Caco-2 (cell line): ENCODE measurements around the gene DSCAML1. TPM values are rescaled to one million over a fixed set of nuclear protein-coding genes. Genes with fewer than 3 reads are reported as not detected.
A peak's percentile ranks its signal among the peaks of the same experiment; 100 is the strongest.

Experiments used
- BruUV-seq: library from RNA; stranded (reverse); fragments of 400-500 nt; replicated peaks from 2 replicates; lab custom pipeline; 2021; lab: Mats Ljungman, UMichigan
- CTCF ChIA-PET: fragments of 300-600 bp; sonication (Branson Sonifier 250); formaldehyde crosslinking; loops from one replicate; lab custom pipeline; 2022; ENCODE audit warnings: antibody characterized with exemption; lab: Charles Lee
- POLR2A ChIA-PET: fragments of 300-600 bp; sonication (Branson Sonifier 250); formaldehyde crosslinking; loops from one replicate; lab custom pipeline; 2022; ENCODE audit warnings: antibody characterized with exemption; lab: Charles Lee
- DNase-seq, 2 experiments: peaks; one replicate each; pipeline versions ENCODE4 v3.0.0 to v3.0.0-alpha.2; 2020 to 2022
- H3K27me3 ChIP-seq: replicated peaks from 2 replicates; pipeline ENCODE4 v1.6.0; 2011; ENCODE audit warnings: low read length; ENCODE audit not compliant: control insufficient read depth, insufficient read depth
- H3K36me3 ChIP-seq: 2 replicates; pipeline ENCODE4 v1.5.1; 2011; ENCODE audit warnings: low read length; ENCODE audit not compliant: control insufficient read depth, insufficient read depth
- H3K4me1 ChIP-seq: fragments of 250-450 bp; sonication (Bioruptor Pico); 2 replicates; pipeline ENCODE4 v1.5.1; 2020; ENCODE audit warnings: mild to moderate bottlenecking
- H3K4me3 ChIP-seq: 2 replicates; pipeline ENCODE4 v1.5.1; 2011; ENCODE audit warnings: low read depth, mild to moderate bottlenecking, control low read depth, low read length
- H3K9me3 ChIP-seq: fragments of 250-450 bp; sonication (Bioruptor Pico); 2 replicates; pipeline ENCODE4 v1.5.1; 2020; ENCODE audit warnings: mild to moderate bottlenecking, moderate library complexity
- H3K27ac Mint-ChIP-seq: one replicate; pipeline ENCODE4 v1.8.0; 2022; ENCODE audit warnings: mixed read lengths; ENCODE audit not compliant: unreplicated experiment
- H3K27me3 Mint-ChIP-seq: one replicate; pipeline ENCODE4 v1.8.0; 2022; ENCODE audit warnings: mixed read lengths; ENCODE audit not compliant: insufficient read depth, unreplicated experiment
- H3K36me3 Mint-ChIP-seq: one replicate; pipeline ENCODE4 v1.8.0; 2022; ENCODE audit warnings: mild to moderate bottlenecking, mixed read lengths; ENCODE audit not compliant: insufficient read depth, unreplicated experiment
- H3K4me1 Mint-ChIP-seq: one replicate; pipeline ENCODE4 v1.8.0; 2022; ENCODE audit warnings: low read depth, mixed read lengths; ENCODE audit not compliant: unreplicated experiment
- H3K4me3 Mint-ChIP-seq: one replicate; pipeline ENCODE4 v1.8.0; 2022; ENCODE audit warnings: mild to moderate bottlenecking, moderate library complexity, mixed read lengths; ENCODE audit not compliant: unreplicated experiment
- H3K9me3 Mint-ChIP-seq: one replicate; pipeline ENCODE4 v1.8.0; 2022; ENCODE audit warnings: mixed read lengths; ENCODE audit not compliant: unreplicated experiment
- intact Hi-C: fragments of 100-400 bp; cut with micrococcal nuclease; formaldehyde crosslinking; loops from one replicate; pipeline ENCODE4 v1.10.0; 2022; ENCODE audit not compliant: unreplicated experiment
- total RNA-seq: library from RNA; stranded (reverse); gene quantifications from 2 replicates; pipeline ENCODE4 v1.2.3, GENCODE V29; 2022
- TF ChIP-seq, protein P1 (sequence below), 2 experiments: fragments of 200-600 bp in 1 of 2; IDR thresholded peaks; 1 replicate in 1 of 2; 2 replicates in 1 of 2; pipeline versions ENCODE4 v1.5.1 to v1.8.0; 2011 to 2022; ENCODE audit warnings: antibody characterized with exemption in 1 of 2, control low read depth in 1 of 2, inconsistent platforms in 1 of 2, low read depth in 1 of 2, low read length in 1 of 2, mild to moderate bottlenecking in 1 of 2, moderate library complexity in 1 of 2; ENCODE audit not compliant: insufficient read depth in 1 of 2, severe bottlenecking in 1 of 2, unreplicated experiment in 1 of 2

Gene DSCAML1
- total RNA-seq, 1 experiment from 2014 or later: not detected

DNA sequence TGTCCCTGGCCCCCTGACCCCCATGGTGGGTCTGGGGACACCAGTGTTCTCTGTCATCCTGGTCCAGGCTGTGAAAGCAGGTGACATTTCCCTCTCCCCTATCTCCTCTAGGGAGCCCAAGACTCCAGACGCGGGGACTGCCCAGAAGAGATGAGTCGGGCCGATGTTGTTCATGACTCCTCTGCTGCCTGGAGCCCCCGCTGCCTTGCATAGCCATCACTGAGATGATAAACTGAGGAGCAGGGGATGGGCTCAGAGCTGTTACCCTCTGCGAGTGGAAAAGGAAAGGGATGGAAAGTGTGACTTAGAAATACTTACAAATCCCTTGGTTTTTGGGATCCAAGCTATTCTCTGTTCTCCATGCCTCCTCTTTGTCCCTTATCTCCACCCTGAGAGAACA, 209.6 kb downstream of the DSCAML1 start:
- Histone ChIP-seq H3K27me3 (peaks cover 2% of the 10 kb centered on the region), H3K4me1 (no peaks in the 10 kb centered on the region), H3K9me3 (no peaks in the 10 kb centered on the region), H3K4me3 (no peak overlapping the region), H3K36me3 (no peaks in the 10 kb centered on the region)
- BruUV-seq: no TSS peak
- POLR2A ChIA-PET: interaction anchor here (1.1 kb wide), 1 partner anchor 19 kb away, joined by 3 read pairs; no protein-coding TSS in a partner anchor
- CTCF ChIA-PET: interaction anchor here (0.9 to 1.1 kb wide), 2 partner anchors 54 to 161 kb away, joined by 5 to 6 read pairs; no protein-coding TSS in a partner anchor
- Mint-ChIP-seq H3K9me3 (no peaks in the 10 kb centered on the region), H3K36me3 (no peaks in the 10 kb centered on the region), H3K27me3 (peaks cover 23% of the 10 kb centered on the region), H3K27ac (no peak overlapping the region), H3K4me1 (no peaks in the 10 kb centered on the region), H3K4me3 (no peak overlapping the region)
- DNase-seq: no peak
- TF ChIP-seq, protein P1, sequence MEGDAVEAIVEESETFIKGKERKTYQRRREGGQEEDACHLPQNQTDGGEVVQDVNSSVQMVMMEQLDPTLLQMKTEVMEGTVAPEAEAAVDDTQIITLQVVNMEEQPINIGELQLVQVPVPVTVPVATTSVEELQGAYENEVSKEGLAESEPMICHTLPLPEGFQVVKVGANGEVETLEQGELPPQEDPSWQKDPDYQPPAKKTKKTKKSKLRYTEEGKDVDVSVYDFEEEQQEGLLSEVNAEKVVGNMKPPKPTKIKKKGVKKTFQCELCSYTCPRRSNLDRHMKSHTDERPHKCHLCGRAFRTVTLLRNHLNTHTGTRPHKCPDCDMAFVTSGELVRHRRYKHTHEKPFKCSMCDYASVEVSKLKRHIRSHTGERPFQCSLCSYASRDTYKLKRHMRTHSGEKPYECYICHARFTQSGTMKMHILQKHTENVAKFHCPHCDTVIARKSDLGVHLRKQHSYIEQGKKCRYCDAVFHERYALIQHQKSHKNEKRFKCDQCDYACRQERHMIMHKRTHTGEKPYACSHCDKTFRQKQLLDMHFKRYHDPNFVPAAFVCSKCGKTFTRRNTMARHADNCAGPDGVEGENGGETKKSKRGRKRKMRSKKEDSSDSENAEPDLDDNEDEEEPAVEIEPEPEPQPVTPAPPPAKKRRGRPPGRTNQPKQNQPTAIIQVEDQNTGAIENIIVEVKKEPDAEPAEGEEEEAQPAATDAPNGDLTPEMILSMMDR (IDR thresholded peaks at IDR 0.05; ENCODE audit: insufficient read depth in 1 of 2, low read depth in 1 of 2, low read length in 1 of 2, severe bottlenecking in 1 of 2, unreplicated experiment in 1 of 2): no peak
- intact Hi-C loops: no loop called here

DNA sequence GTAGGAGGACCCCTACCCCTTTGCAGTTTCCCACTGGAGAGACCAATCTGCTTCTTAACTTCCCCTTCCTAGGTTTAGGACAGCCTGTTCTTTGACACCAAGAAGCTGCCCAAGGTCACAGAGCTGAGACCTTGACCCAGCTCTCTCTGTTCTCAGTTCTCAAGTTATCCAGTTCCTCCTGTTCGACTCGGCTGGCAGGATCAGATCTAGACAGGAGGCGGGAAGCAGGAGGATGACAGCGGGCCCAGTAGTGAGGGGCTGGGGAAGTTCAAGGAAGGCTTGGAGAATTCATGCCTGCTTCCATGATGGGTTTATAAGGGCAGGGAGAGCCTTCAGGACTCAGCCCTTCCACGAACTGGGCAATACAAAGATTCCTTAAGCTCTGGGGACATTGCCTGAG, 210.6 kb downstream of the DSCAML1 start:
- H3K4me3 ChIP-seq: no peak overlapping the region
- H3K4me1 ChIP-seq: no peaks in the 10 kb centered on the region
- BruUV-seq: no TSS peak
- Mint-ChIP-seq H3K9me3 (no peaks in the 10 kb centered on the region), H3K27me3 (peaks cover 24% of the 10 kb centered on the region), H3K36me3 (no peaks in the 10 kb centered on the region), H3K27ac (no peak overlapping the region), H3K4me1 (no peaks in the 10 kb centered on the region), H3K4me3 (no peak overlapping the region)
- ChIA-PET CTCF (interaction anchor here (0.6 to 1.2 kb wide), 4 partner anchors 8 to 221 kb away, joined by 3 to 6 read pairs (median 4); no protein-coding TSS in a partner anchor), POLR2A (no interaction called here)
- intact Hi-C loops: no loop called here
- H3K36me3 ChIP-seq: no peaks in the 10 kb centered on the region
- TF ChIP-seq, protein P1 (IDR thresholded peaks at IDR 0.05; ENCODE audit: insufficient read depth in 1 of 2, low read depth in 1 of 2, low read length in 1 of 2, severe bottlenecking in 1 of 2, unreplicated experiment in 1 of 2): no peak
- DNase-seq: peak in 1 of 2 experiments; percentile 32
- no peaks in the 10 kb centered on the region for H3K9me3 ChIP-seq
- H3K27me3 ChIP-seq: peaks cover 2% of the 10 kb centered on the region

DNA sequence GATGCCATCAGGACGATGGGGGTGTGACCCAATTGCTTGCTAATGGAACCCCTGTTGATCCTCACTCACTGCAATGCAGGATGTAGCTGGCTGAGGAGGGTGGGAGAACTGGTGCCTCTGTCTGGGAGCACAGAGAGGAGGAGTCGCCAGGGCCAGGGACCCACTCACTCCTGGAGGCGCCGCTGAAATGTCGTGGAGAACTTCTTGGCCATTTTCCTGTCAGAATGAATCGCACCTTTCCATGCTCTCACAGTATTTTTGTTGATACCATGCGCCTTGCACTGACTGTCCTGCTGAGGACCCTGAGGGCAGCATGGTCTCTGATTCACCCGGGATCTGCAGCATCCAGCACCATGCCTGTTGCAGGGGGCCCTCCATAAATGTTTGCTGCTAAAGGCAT, 211.4 kb downstream of the DSCAML1 start:
- Mint-ChIP-seq H3K4me3 (no peak overlapping the region), H3K27me3 (peaks cover 25% of the 10 kb centered on the region), H3K9me3 (no peaks in the 10 kb centered on the region), H3K4me1 (no peaks in the 10 kb centered on the region), H3K36me3 (no peaks in the 10 kb centered on the region), H3K27ac (no peak overlapping the region)
- ChIA-PET POLR2A (no interaction called here), CTCF (interaction anchor here (1.1 to 1.2 kb wide), 2 partner anchors 159 to 222 kb away, joined by 3 to 4 read pairs; no protein-coding TSS in a partner anchor)
- TF ChIP-seq, protein P1 (IDR thresholded peaks at IDR 0.05; ENCODE audit: insufficient read depth in 1 of 2, low read depth in 1 of 2, low read length in 1 of 2, severe bottlenecking in 1 of 2, unreplicated experiment in 1 of 2): no peak
- Histone ChIP-seq H3K9me3 (no peaks in the 10 kb centered on the region), H3K36me3 (no peaks in the 10 kb centered on the region), H3K4me1 (no peaks in the 10 kb centered on the region), H3K4me3 (no peak overlapping the region), H3K27me3 (peaks cover 2% of the 10 kb centered on the region)
- no TSS peak for BruUV-seq
- intact Hi-C loops: no loop called here
- DNase-seq: no peak
